HEK293 (cell line): ENCODE results near the gene MS4A4A.

ENCODE experiments used
- CTCF ChIA-PET: fragments of 350-600 bp; formaldehyde crosslinking; extraction: SDS; loops from one replicate; lab custom pipeline; 2021; ENCODE audit warnings: antibody characterized with exemption; lab: Yijun Ruan, JAX
- POLR2A ChIA-PET: fragments of 300-600 bp; formaldehyde crosslinking; extraction: SDS; loops from one replicate; lab custom pipeline; 2020; ENCODE audit warnings: antibody characterized with exemption, inconsistent platforms; lab: Yijun Ruan, JAX
- H3K27ac ChIP-seq: fragments of 200-500 bp; sonication (Bioruptor generic); 2 replicates; pipeline ENCODE4 v1.5.1; 2014; ENCODE audit warnings: low read depth, low read length, control low read depth, inconsistent platforms; ENCODE audit errors: extremely low read depth
- H3K36me3 ChIP-seq, 2 experiments: fragments of 200-500 bp in 1 of 2; sonication (Bioruptor generic) in 1 of 2; 1 replicate in 1 of 2; 2 replicates in 1 of 2; pipeline ENCODE4 v1.5.1; 2014 to 2017; ENCODE audit warnings: inconsistent platforms in 2 of 2, low read length in 2 of 2; ENCODE audit not compliant: control insufficient read depth in 2 of 2, insufficient read depth in 1 of 2
- H3K4me1 ChIP-seq: fragments of 200-500 bp; sonication (Bioruptor generic); 2 replicates; pipeline ENCODE4 v1.5.1; 2014; ENCODE audit warnings: mild to moderate bottlenecking, low read length, inconsistent platforms; ENCODE audit not compliant: control insufficient read depth, insufficient read depth
- H3K4me3 ChIP-seq: 2 replicates; pipeline ENCODE4 v1.5.1; 2011; ENCODE audit warnings: low read depth, mild to moderate bottlenecking, control low read depth, low read length, moderate library complexity
- H3K9me3 ChIP-seq: fragments of 200-500 bp; sonication (Bioruptor generic); 2 replicates; pipeline ENCODE4 v1.5.1; 2014; ENCODE audit warnings: low read depth, low read length, inconsistent platforms; ENCODE audit not compliant: control insufficient read depth, insufficient read depth
- GLIS1 ChIP-seq: fragments of 450-650 bp; formaldehyde crosslinking; IDR thresholded peaks from 2 replicates; pipeline ENCODE4 v1.5.1; 2016; ENCODE audit warnings: missing biosample characterization, missing genetic modification characterization
- HOXA7 ChIP-seq: sonication (generic); formaldehyde crosslinking; IDR thresholded peaks from 2 replicates; pipeline ENCODE4 v1.8.1; 2022; ENCODE audit warnings: missing genetic modification reagents, borderline replicate concordance
- HOXD13 ChIP-seq: sonication (generic); formaldehyde crosslinking; IDR thresholded peaks from 2 replicates; pipeline ENCODE4 v1.8.0; 2022; ENCODE audit warnings: missing genetic modification reagents, borderline replicate concordance
- KLF7 ChIP-seq: fragments of 450-650 bp; formaldehyde crosslinking; IDR thresholded peaks from 2 replicates; pipeline ENCODE4 v1.5.1; 2016; ENCODE audit warnings: missing biosample characterization, missing genetic modification characterization, borderline replicate concordance
- ZFP41 ChIP-seq: fragments of 450-650 bp; formaldehyde crosslinking; IDR thresholded peaks from 2 replicates; pipeline ENCODE4 v1.5.1; 2016; ENCODE audit warnings: missing biosample characterization, missing genetic modification characterization, borderline replicate concordance
- ZNF155 ChIP-seq: fragments of 450-650 bp; formaldehyde crosslinking; IDR thresholded peaks from 2 replicates; pipeline ENCODE4 v1.5.1; 2016; ENCODE audit warnings: missing biosample characterization, missing genetic modification characterization
- ZNF404 ChIP-seq: fragments of 450-650 bp; formaldehyde crosslinking; IDR thresholded peaks from 2 replicates; pipeline ENCODE4 v1.5.1; 2017; ENCODE audit warnings: missing biosample characterization, missing genetic modification characterization
- ZNF501 ChIP-seq: fragments of 450-650 bp; formaldehyde crosslinking; IDR thresholded peaks from 2 replicates; pipeline ENCODE4 v1.5.1; 2016; ENCODE audit warnings: missing biosample characterization, missing genetic modification characterization
- ZNF621 ChIP-seq: fragments of 450-650 bp; formaldehyde crosslinking; IDR thresholded peaks from 2 replicates; pipeline ENCODE4 v1.5.1; 2017; ENCODE audit warnings: missing biosample characterization, missing genetic modification characterization
- ZNF626 ChIP-seq: fragments of 450-650 bp; sonication (Bioruptor Pico); formaldehyde crosslinking; IDR thresholded peaks from 2 replicates; pipeline ENCODE4 v1.5.1; 2018; ENCODE audit warnings: missing biosample characterization, missing genetic modification characterization, inconsistent platforms
- ZNF660 ChIP-seq: fragments of 450-650 bp; IDR thresholded peaks from 2 replicates; pipeline ENCODE4 v1.5.1; 2018; ENCODE audit warnings: missing biosample characterization, mild to moderate bottlenecking, missing genetic modification characterization
- ZNF747 ChIP-seq: fragments of 450-650 bp; formaldehyde crosslinking; IDR thresholded peaks from 2 replicates; pipeline ENCODE4 v1.5.1; 2016; ENCODE audit warnings: missing biosample characterization, missing genetic modification characterization
- ZNF777 ChIP-seq: fragments of 450-650 bp; formaldehyde crosslinking; IDR thresholded peaks from 2 replicates; pipeline ENCODE4 v1.5.1; 2017; ENCODE audit warnings: missing biosample characterization, missing genetic modification characterization, borderline replicate concordance
- ZNF830 ChIP-seq: fragments of 450-650 bp; IDR thresholded peaks from 2 replicates; pipeline ENCODE4 v1.5.0; 2018; ENCODE audit warnings: missing biosample characterization, missing genetic modification characterization, low read depth, mild to moderate bottlenecking, moderate library complexity
- TF ChIP-seq, protein P1 (sequence below): fragments of 450-650 bp; formaldehyde crosslinking; IDR thresholded peaks from 2 replicates; pipeline ENCODE4 v1.5.1; 2016; ENCODE audit warnings: missing biosample characterization, missing genetic modification characterization
- TF ChIP-seq, protein P2 (sequence below): fragments of 450-650 bp; formaldehyde crosslinking; IDR thresholded peaks from 2 replicates; pipeline ENCODE4 v1.5.1; 2016; ENCODE audit warnings: missing biosample characterization, missing genetic modification characterization
- TF ChIP-seq, protein P3 (sequence below): fragments of 450-650 bp; formaldehyde crosslinking; IDR thresholded peaks from 2 replicates; pipeline ENCODE4 v1.5.1; 2016; ENCODE audit warnings: missing biosample characterization, missing genetic modification characterization

Gene MS4A4A

DNA sequence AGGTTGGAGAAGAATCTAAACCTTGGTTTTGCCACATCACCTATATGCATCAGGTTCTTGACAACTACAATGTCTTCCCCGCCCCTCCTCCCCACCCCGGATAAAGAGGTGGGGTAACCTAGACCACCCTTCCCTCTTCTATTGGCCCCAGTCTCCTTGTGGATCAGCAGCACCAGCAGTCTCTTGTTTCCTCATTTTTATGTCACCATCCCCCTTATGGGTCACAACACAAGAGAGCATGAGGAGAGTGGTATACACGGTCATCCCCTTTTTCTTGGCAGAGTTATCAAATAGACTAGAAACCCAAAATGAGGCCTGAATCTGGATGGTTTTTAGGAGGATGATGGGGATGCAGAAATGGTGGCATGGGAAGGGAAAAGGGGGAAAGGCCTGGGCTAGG, 38.7 kb upstream of the MS4A4A start (continued):
- TF ChIP-seq, protein P1, sequence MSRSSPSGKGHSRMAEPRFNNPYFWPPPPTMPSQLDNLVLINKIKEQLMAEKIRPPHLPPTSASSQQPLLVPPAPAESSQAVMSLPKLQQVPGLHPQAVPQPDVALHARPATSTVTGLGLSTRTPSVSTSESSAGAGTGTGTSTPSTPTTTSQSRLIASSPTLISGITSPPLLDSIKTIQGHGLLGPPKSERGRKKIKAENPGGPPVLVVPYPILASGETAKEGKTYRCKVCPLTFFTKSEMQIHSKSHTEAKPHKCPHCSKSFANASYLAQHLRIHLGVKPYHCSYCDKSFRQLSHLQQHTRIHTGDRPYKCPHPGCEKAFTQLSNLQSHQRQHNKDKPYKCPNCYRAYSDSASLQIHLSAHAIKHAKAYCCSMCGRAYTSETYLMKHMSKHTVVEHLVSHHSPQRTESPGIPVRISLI (tag by site-specific recombination), result no peak
- no peak for TF ChIP-seq GLIS1 (tag by site-specific recombination)
- TF ChIP-seq, protein P2, sequence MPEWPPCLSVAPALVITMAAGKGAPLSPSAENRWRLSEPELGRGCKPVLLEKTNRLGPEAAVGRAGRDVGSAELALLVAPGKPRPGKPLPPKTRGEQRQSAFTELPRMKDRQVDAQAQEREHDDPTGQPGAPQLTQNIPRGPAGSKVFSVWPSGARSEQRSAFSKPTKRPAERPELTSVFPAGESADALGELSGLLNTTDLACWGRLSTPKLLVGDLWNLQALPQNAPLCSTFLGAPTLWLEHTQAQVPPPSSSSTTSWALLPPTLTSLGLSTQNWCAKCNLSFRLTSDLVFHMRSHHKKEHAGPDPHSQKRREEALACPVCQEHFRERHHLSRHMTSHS (tag by site-specific recombination), result no peak
- TF ChIP-seq ZNF621 (tag by site-specific recombination), result no peak
- TF ChIP-seq ZNF404 (tag by site-specific recombination), result no peak
- no peak for TF ChIP-seq ZNF155
- no peak for TF ChIP-seq KLF7
- TF ChIP-seq, protein P3, sequence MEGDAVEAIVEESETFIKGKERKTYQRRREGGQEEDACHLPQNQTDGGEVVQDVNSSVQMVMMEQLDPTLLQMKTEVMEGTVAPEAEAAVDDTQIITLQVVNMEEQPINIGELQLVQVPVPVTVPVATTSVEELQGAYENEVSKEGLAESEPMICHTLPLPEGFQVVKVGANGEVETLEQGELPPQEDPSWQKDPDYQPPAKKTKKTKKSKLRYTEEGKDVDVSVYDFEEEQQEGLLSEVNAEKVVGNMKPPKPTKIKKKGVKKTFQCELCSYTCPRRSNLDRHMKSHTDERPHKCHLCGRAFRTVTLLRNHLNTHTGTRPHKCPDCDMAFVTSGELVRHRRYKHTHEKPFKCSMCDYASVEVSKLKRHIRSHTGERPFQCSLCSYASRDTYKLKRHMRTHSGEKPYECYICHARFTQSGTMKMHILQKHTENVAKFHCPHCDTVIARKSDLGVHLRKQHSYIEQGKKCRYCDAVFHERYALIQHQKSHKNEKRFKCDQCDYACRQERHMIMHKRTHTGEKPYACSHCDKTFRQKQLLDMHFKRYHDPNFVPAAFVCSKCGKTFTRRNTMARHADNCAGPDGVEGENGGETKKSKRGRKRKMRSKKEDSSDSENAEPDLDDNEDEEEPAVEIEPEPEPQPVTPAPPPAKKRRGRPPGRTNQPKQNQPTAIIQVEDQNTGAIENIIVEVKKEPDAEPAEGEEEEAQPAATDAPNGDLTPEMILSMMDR, result no peak
- TF ChIP-seq ZNF830 (tag by site-specific recombination), result no peak
- no peak for TF ChIP-seq HOXA7 (CRISPR knock-in tag)
- no peak for TF ChIP-seq ZFP41 (tag by site-specific recombination)
- TF ChIP-seq ZNF626 (tag by site-specific recombination), result no peak

DNA sequence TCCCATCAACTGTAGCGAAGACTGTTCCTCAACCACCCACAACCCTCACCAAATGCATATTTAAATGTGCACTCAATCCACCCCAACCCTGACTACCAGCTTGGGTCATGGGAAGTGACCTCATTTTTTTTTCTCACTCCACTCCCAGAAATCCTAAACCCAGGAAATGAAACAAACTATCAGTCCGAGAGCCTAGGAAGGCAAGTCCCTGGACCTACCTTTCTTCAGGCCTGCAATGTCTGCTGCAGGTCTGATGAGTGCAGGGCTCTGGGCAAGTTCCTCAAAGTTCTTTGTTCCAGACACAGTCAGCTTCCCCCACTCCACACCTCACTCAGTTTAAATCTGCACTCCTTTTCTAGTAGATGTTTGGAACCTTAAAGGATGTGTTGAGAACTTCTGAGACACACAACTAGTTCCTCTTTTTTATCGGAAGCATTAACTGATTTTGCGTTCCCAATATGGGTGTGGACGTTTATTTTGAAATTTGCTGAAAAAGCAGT, 37.7 kb upstream of the MS4A4A start, which contains the start of gene MS4A4E:
TSS of gene MS4A4E (minus strand) at position 398 of the 500 bp plus-strand sequence. CDS start 13,082 bp downstream, outside the sequence.
- Histone ChIP-seq H3K4me3 (no peak within 1 kb of the TSS), H3K36me3 (no peaks in the 10 kb centered on the region), H3K27ac (no peak within 1 kb of the TSS), H3K4me1 (no peaks in the 10 kb centered on the region), H3K9me3 (no peaks in the 10 kb centered on the region)
- ChIA-PET POLR2A (no interaction called here), CTCF (interaction anchor here (1.2 kb wide), 1 partner anchor 9 kb away, joined by 5 read pairs; no protein-coding TSS in a partner anchor)
- TF ChIP-seq ZNF747 (tag by site-specific recombination) (no peak), HOXD13 (CRISPR knock-in tag) (no peak), ZNF626 (tag by site-specific recombination) (no peak), ZNF501 (tag by site-specific recombination) (no peak), ZNF777 (tag by site-specific recombination) (no peak)

DNA sequence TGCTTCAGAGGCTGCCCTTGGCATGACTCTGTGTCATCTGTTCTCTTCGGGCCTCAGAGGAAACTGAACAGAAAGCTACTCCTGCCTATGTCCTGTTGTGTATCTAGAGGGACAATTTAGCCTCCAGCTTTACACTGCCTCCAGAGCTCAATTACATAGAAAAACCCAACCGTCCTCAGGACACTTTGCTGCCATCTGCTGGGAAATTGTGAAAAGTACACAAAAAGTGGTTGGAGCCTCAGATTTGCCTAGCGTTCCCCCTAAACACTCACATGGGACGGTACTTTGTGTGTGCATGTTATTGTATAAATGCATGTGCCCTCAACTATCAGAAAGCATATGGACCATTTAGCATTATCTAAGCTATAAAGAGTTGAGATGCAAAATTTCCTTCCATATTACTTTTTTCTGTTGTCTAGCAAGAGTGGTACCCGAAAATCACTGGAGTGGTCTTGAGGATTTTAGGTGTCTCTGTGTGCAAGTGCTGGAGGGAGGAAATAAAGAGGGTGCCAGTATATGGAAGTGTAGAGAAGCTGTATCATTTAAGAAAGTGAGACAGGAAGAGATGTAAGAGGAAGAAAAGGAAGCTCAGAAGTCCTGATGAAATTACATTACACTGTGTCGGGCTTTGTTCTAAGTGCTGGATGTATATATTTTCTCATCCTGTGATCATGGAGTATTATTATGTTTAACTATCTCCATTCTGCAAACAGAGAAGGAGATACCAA, 28.8 kb upstream of the MS4A4A start:
- CTCF ChIA-PET, result interaction anchor here (0.6 to 2.5 kb wide), 26 partner anchors 8 to 448 kb away, joined by 3 to 13 read pairs (median 3); partner anchors contain the start of genes MS4A4E and MS4A6A
- no peak for TF ChIP-seq ZNF660
- TF ChIP-seq, protein P3, result peak; percentile 19; the same call in 1 of the 2 replicates
- TF ChIP-seq, all 188 proteins: peak for 1
- Histone ChIP-seq H3K9me3 (no peaks in the 10 kb centered on the region), H3K36me3 (no peaks in the 10 kb centered on the region), H3K4me1 (no peaks in the 10 kb centered on the region), H3K4me3 (no peak overlapping the region), H3K27ac (no peak overlapping the region)
- POLR2A ChIA-PET, result no interaction called here
